Tibial nerve (tissue), 4 donors: ENCODE data around the gene GAB3. TPM values are rescaled to one million over a fixed set of nuclear protein-coding genes. Genes with fewer than 3 reads are reported as not detected.

Experiments
- DNase-seq, 2 donors: peaks; one replicate each; pipeline ENCODE4 v3.0.0-alpha.2; 2019; ENCODE audit warnings: low spot score in 2 of 2
- H3K27ac ChIP-seq, 4 donors: fragments of 200-600 bp; sonication (generic) in 3 of 4; one replicate each; pipeline ENCODE4 v1.5.1; 2017 to 2019; ENCODE audit warnings: mild to moderate bottlenecking in 1 of 4
- H3K27me3 ChIP-seq, 2 donors: fragments of 200-600 bp; sonication (generic) in 1 of 2; one replicate each; pipeline versions ENCODE4 v1.5.1 to v1.6.0; 2017 to 2019
- H3K36me3 ChIP-seq, 3 donors: fragments of 200-600 bp; sonication (generic); one replicate each; pipeline ENCODE4 v1.5.1; 2018 to 2019
- H3K4me1 ChIP-seq, 4 donors: fragments of 200-600 bp; sonication (generic) in 3 of 4; one replicate each; pipeline ENCODE4 v1.5.1; 2017 to 2019
- H3K4me3 ChIP-seq, 4 donors: fragments of 200-600 bp; sonication (generic) in 3 of 4; one replicate each; pipeline ENCODE4 v1.5.1; 2017 to 2019; ENCODE audit warnings: mild to moderate bottlenecking in 1 of 4, moderate library complexity in 1 of 4
- H3K9me3 ChIP-seq, 4 donors: fragments of 200-600 bp; sonication (generic) in 3 of 4; one replicate each; pipeline ENCODE4 v1.5.1; 2017 to 2019
- CTCF ChIP-seq, 5 experiments: fragments of 200-600 bp in 3 of 5; fragments of 450-650 bp in 2 of 5; sonication (generic) in 3 of 5; IDR thresholded peaks; one replicate each; pipeline ENCODE4 v1.5.1; 2016 to 2019; ENCODE audit warnings: antibody characterized with exemption in 5 of 5, mild to moderate bottlenecking in 3 of 5, moderate library complexity in 2 of 5
- EP300 ChIP-seq, 2 donors: sonication (generic); formaldehyde crosslinking; IDR thresholded peaks; one replicate each; pipeline ENCODE4 v1.6.1; 2017; ENCODE audit warnings: antibody characterized with exemption in 2 of 2, mild to moderate bottlenecking in 1 of 2
- POLR2A ChIP-seq, 2 donors: fragments of 450-650 bp; IDR thresholded peaks; one replicate each; pipeline ENCODE4 v1.6.1; 2017; ENCODE audit warnings: antibody characterized with exemption in 2 of 2, mild to moderate bottlenecking in 2 of 2, moderate library complexity in 2 of 2
- WGBS, 2 donors: methylation state at CpG; one replicate each; pipeline ENCODE4 v1.1.5; 2018; 5-methylcytosine and 5-hydroxymethylcytosine counted together
- total RNA-seq, 4 donors: library from RNA; depleted of rRNA; stranded (reverse); fragments of >200 nt; gene quantifications; one replicate each; pipeline ENCODE4 v1.1.0, GENCODE V29; 2016

GAB3 gene
- total RNA-seq, 4 donors from 2014 or later: 5.1 to 7.5 (median 5.8) TPM

DNA sequence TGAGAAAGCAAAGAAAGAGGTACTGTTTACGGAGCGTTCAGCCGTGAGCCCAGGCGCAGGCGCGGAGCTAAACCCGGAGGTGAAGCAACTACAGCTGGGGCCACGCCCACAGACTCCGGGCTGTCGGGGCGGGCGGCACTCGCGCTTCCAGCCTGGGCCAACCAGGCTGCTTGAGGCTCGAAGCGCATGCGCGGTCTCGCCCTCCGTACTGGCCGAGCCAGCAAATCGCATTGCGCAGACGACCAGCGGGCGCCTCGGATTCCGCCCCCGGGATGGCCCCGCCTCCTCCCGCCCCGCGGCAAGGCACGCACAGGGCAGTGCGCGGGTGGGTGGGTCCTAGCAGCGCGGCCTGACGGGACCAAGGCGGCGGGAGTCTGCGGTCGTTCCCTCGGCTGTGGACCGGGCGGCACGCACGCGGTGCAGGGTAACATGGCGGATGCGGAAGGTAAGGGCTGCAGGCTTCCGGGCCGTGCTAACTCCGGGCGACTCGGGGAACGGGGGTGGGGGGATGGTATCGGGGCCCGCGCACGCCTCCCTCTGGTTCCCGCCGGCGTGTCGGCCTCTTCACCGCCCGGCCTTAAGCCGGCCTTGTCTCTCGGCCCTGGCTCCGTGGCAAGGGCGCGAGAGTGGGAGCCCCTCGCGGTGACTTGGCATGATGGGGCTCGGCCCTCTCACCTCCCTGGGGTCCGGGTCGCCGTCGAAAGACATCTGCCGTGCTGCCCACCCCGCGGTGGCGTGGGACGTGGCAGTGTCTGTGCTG, 11.8 kb upstream of the GAB3 start, which contains the start of gene DKC1:
Gene DKC1, plus strand, starts transcription at position 328 of the 760 bp plus-strand sequence. Its CDS starts 102 bp downstream, at position 430.
- Histone ChIP-seq H3K36me3 (peaks cover 0 to 18% (median 0%) of the 10 kb centered on the region in 3 donors), H3K9me3 (no peaks in the 10 kb centered on the region), H3K27me3 (no peaks in the 10 kb centered on the region), H3K4me1 (peaks cover 0 to 16% (median 0%) of the 10 kb centered on the region in 4 donors), H3K4me3 (peak within 1 kb of the TSS; percentile 50 to 79 (median 60)), H3K27ac (peak within 1 kb of the TSS; percentile 41 to 81 (median 70))
- 3 to 45% methylated on average over 9 to 61 of the region's 84 CpGs for WGBS, 2 donors
- peak; percentile 84 to 85 for DNase-seq
- TF ChIP-seq CTCF (IDR thresholded peaks at IDR 0.05): peak in 2 of 5 experiments; percentile 11 to 16
- peak; percentile 51 to 66 for TF ChIP-seq EP300 (IDR thresholded peaks at IDR 0.05)
- peak in 1 of 2 donors; percentile 35 for TF ChIP-seq POLR2A (IDR thresholded peaks at IDR 0.05)

GRCh38 chrX:154761977-154762536, 11.2 kb upstream of the GAB3 start:
- Histone ChIP-seq H3K27me3 (no peaks in the 10 kb centered on the region), H3K4me3 (peak overlapping the region in 3 of 4 donors; percentile 50 to 79 (median 59)), H3K9me3 (no peaks in the 10 kb centered on the region), H3K4me1 (peaks cover 0 to 16% (median 0%) of the 10 kb centered on the region in 4 donors), H3K36me3 (peaks cover 0 to 17% (median 0%) of the 10 kb centered on the region in 3 donors), H3K27ac (peak overlapping the region in 3 of 4 donors; percentile 39 to 81 (median 59))
- 12 to 57% methylated on average over 11 of the region's 11 CpGs for WGBS, 2 donors
- no peak for DNase-seq
- TF ChIP-seq CTCF (IDR thresholded peaks at IDR 0.05): no peak
- TF ChIP-seq EP300 (IDR thresholded peaks at IDR 0.05): no peak
- no peak for TF ChIP-seq POLR2A (IDR thresholded peaks at IDR 0.05)

DNA sequence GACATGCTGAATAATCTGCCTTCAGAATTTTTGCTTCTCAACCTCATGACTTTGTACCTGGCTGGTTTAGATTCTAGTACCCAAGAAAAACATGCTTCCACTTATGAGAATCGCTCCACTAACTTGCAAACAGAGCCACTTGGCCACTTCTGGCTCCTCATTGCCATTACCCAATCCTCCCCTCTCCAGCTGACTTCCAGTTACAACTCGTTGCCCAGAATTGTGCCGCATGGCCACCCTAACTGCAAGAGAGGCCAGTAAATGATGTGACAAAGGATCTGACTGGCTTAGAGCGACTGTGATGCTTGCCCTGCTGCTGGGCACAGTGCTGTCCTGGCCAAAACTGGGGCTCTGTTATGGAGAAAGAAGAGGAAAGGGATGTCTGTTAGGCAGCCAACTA, 7.8 kb upstream of the GAB3 start:
- TF ChIP-seq POLR2A (IDR thresholded peaks at IDR 0.05) (no peak), CTCF (IDR thresholded peaks at IDR 0.05) (no peak), EP300 (IDR thresholded peaks at IDR 0.05) (no peak)
- Histone ChIP-seq H3K4me1 (peaks cover 0 to 8% (median 0%) of the 10 kb centered on the region in 4 donors), H3K9me3 (no peaks in the 10 kb centered on the region), H3K27ac (no peak overlapping the region), H3K27me3 (no peaks in the 10 kb centered on the region), H3K36me3 (no peaks in the 10 kb centered on the region), H3K4me3 (no peak overlapping the region)
- DNase-seq: no peak
- 67 to 86% methylated on average over 4 of the region's 4 CpGs for WGBS, 2 donors

GRCh38 chrX:154751669-154752271, 893 bp upstream of the GAB3 start:
- TF ChIP-seq EP300 (IDR thresholded peaks at IDR 0.05): no peak
- no peak for TF ChIP-seq POLR2A (IDR thresholded peaks at IDR 0.05)
- no peak for TF ChIP-seq CTCF (IDR thresholded peaks at IDR 0.05)
- H3K27me3 ChIP-seq: no peaks in the 10 kb centered on the region
- H3K27ac ChIP-seq: peak overlapping the region in 1 of 4 donors; percentile 54
- peak overlapping the region in 2 of 4 donors; percentile 48 to 62 for H3K4me3 ChIP-seq
- no peak for DNase-seq
- H3K9me3 ChIP-seq: no peaks in the 10 kb centered on the region
- WGBS, 2 donors: 65 to 67% methylated on average over 9 of the region's 9 CpGs
- H3K4me1 ChIP-seq: peaks cover 0 to 13% (median 0%) of the 10 kb centered on the region in 4 donors
- H3K36me3 ChIP-seq: no peaks in the 10 kb centered on the region
